ENCODE data around the gene ANKMY1.

DNA sequence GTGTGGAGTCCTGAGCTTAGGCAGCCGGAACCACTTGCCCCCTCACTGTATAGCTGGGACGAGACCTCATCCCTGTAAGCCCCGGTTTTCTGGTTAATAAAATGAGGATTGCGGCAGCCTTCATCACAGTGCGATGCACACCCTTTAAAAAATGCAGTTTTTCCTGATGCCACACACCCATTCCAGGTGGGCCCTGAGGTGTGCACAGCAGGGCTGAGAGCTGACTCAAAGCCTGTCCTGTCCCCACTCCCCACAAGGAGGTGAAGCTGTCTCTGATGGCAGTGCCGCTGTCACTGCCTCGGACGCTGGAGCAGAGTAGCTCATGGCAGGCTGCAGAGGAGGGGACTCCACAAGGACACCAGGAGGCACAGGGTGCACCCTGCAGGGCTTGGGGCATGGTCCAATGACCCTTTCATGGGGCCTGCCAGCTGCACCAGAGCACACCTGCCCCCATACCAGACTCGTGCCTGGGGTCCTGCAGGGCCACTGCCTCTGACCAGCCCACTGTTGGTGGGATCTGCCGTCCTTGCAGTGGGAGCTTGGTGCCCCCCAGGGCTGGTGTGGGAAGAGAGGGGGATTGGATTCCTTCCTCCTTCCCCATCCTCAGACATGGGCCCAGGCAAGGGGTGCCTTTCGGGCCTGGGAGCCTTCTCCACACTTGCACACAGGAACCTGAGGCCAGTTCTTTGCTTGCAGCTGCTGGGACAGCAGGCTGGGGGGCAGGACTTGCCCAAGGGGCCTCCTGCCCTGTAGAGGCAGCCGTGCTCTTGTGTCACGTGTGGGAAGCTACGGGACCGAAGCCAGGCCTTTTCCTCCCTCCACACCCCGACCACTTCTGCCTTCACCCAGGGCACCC lies 99.5 kb downstream of the ANKMY1 start:
- no peak for TF ChIP-seq POLR2A (IDR thresholded peaks at IDR 0.05)
- TF ChIP-seq, protein P1, sequence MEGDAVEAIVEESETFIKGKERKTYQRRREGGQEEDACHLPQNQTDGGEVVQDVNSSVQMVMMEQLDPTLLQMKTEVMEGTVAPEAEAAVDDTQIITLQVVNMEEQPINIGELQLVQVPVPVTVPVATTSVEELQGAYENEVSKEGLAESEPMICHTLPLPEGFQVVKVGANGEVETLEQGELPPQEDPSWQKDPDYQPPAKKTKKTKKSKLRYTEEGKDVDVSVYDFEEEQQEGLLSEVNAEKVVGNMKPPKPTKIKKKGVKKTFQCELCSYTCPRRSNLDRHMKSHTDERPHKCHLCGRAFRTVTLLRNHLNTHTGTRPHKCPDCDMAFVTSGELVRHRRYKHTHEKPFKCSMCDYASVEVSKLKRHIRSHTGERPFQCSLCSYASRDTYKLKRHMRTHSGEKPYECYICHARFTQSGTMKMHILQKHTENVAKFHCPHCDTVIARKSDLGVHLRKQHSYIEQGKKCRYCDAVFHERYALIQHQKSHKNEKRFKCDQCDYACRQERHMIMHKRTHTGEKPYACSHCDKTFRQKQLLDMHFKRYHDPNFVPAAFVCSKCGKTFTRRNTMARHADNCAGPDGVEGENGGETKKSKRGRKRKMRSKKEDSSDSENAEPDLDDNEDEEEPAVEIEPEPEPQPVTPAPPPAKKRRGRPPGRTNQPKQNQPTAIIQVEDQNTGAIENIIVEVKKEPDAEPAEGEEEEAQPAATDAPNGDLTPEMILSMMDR (IDR thresholded peaks at IDR 0.05): no peak
